Osteocyte (in vitro differentiated cells): Measurements from ENCODE around the gene MAST3. TPM values are rescaled to one million over a fixed set of nuclear protein-coding genes. Genes with fewer than 3 reads are reported as not detected.
"Not testable (repeated sequence)": the region's sequence is repeated elsewhere in the genome, so short reads cannot be mapped to it uniquely, and the experiment has no call there.

ENCODE experiments used
- DNase-seq: peaks from one replicate; pipeline ENCODE4 v3.0.0; 2021; ENCODE audit warnings: mixed read lengths; ENCODE audit not compliant: unreplicated experiment; ENCODE audit errors: extremely low spot score
- H3K27ac Mint-ChIP-seq: one replicate; pipeline ENCODE4 v1.8.0; 2021; ENCODE audit warnings: mild to moderate bottlenecking, mixed read lengths; ENCODE audit not compliant: unreplicated experiment
- H3K27me3 Mint-ChIP-seq: one replicate; pipeline ENCODE4 v1.8.0; 2021; ENCODE audit warnings: mixed read lengths; ENCODE audit not compliant: unreplicated experiment
- H3K36me3 Mint-ChIP-seq: one replicate; pipeline ENCODE4 v1.8.0; 2021; ENCODE audit warnings: mixed read lengths; ENCODE audit not compliant: unreplicated experiment
- H3K4me1 Mint-ChIP-seq: one replicate; pipeline ENCODE4 v1.8.0; 2021; ENCODE audit warnings: mixed read lengths; ENCODE audit not compliant: unreplicated experiment
- H3K4me3 Mint-ChIP-seq: one replicate; pipeline ENCODE4 v1.8.0; 2021; ENCODE audit warnings: mild to moderate bottlenecking, moderate library complexity, mixed read lengths; ENCODE audit not compliant: unreplicated experiment
- H3K9me3 Mint-ChIP-seq: one replicate; pipeline ENCODE4 v1.8.0; 2021; ENCODE audit warnings: mixed read lengths; ENCODE audit not compliant: unreplicated experiment
- CTCF ChIP-seq: fragments of 200-600 bp; sonication (generic); IDR thresholded peaks from 2 replicates; pipeline ENCODE4 v1.5.0; 2021; ENCODE audit warnings: antibody characterized with exemption, mild to moderate bottlenecking, moderate library complexity
- total RNA-seq: library from RNA; stranded (reverse); gene quantifications from 2 replicates; pipeline ENCODE4 v1.2.1, GENCODE V29; 2021

MAST3 gene
- total RNA-seq, 1 donor from 2014 or later = 7.6 TPM

- Mint-ChIP-seq H3K9me3 (no peaks in the 10 kb centered on the region), H3K4me3 (no peak overlapping the region), H3K4me1 (peaks cover 18% of the 10 kb centered on the region), H3K27ac (no peak overlapping the region), H3K27me3 (peaks cover 5% of the 10 kb centered on the region), H3K36me3 (no peaks in the 10 kb centered on the region)
- no peak for DNase-seq
- TF ChIP-seq CTCF = no peak
Measured at GRCh38 chr19:18085702-18086457, 11.7 kb upstream of the MAST3 start.

- Mint-ChIP-seq H3K4me1 (peaks cover 19% of the 10 kb centered on the region), H3K36me3 (no peaks in the 10 kb centered on the region), H3K4me3 (peak within 1 kb of the TSS; percentile 66), H3K27ac (peak within 1 kb of the TSS; percentile 59), H3K9me3 (no peaks in the 10 kb centered on the region), H3K27me3 (peaks cover 5% of the 10 kb centered on the region)
- no peak for DNase-seq
- TF ChIP-seq CTCF = no peak
Measured at GRCh38 chr19:18086590-18087138, 10.9 kb upstream of the MAST3 start, which contains the start of gene IL12RB1. IL12RB1 (minus strand) TSS chr19:18086934; CDS start chr19:18086823, 111 bp downstream.

GRCh38 chr19:18089096-18089541 is 8.5 kb upstream of the MAST3 start:
- not testable (repeated sequence) for H3K27me3 Mint-ChIP-seq, H3K36me3 Mint-ChIP-seq, DNase-seq, H3K27ac Mint-ChIP-seq, H3K9me3 Mint-ChIP-seq, H3K4me3 Mint-ChIP-seq
- peaks cover 23% of the 10 kb centered on the region for H3K4me1 Mint-ChIP-seq

- Mint-ChIP-seq H3K4me1 (peaks cover 29% of the 10 kb centered on the region), H3K9me3 (no peaks in the 10 kb centered on the region), H3K27me3 (peaks cover 3% of the 10 kb centered on the region), H3K27ac (no peak overlapping the region), H3K4me3 (no peak overlapping the region), H3K36me3 (no peaks in the 10 kb centered on the region)
- TF ChIP-seq CTCF = no peak
- DNase-seq = no peak
Measured at GRCh38 chr19:18089726-18090125, 7.9 kb upstream of the MAST3 start.

- peaks cover 3% of the 10 kb centered on the region for H3K27me3 Mint-ChIP-seq
- no peak for DNase-seq
Measured at GRCh38 chr19:18090545-18091216, 6.9 kb upstream of the MAST3 start.

More at GRCh38 chr19:18090545-18091216, 6.9 kb upstream of the MAST3 start:
- Mint-ChIP-seq H3K9me3 (no peaks in the 10 kb centered on the region), H3K4me1 (peaks cover 31% of the 10 kb centered on the region), H3K27ac (no peak overlapping the region), H3K36me3 (no peaks in the 10 kb centered on the region), H3K4me3 (no peak overlapping the region)
- no peak for TF ChIP-seq CTCF
